Astrocyte (in vitro differentiated cells and primary cell): Measurements from ENCODE around the gene WNT11. TPM values are rescaled to one million over a fixed set of nuclear protein-coding genes. Genes with fewer than 3 reads are reported as not detected.

Source experiments
- DNase-seq: peaks from one replicate; pipeline ENCODE4 v3.0.0-alpha.2; 2010; ENCODE audit warnings: low read depth
- FAIRE-seq: peaks from 2 replicates; lab custom pipeline; 2011; peaks lifted over from hg19 to GRCh38; lab: Jason Lieb, UNC
- H2AFZ ChIP-seq: 2 replicates; pipeline ENCODE4 v1.6.0; 2012; ENCODE audit warnings: low read depth, low read length, inconsistent platforms
- H3K27ac ChIP-seq: 2 replicates; pipeline ENCODE4 v1.5.1; 2011; ENCODE audit warnings: low read depth, low read length, inconsistent platforms
- H3K27me3 ChIP-seq: 2 replicates; pipeline ENCODE4 v1.6.0; 2011; ENCODE audit warnings: low read length, inconsistent platforms; ENCODE audit not compliant: insufficient read depth
- H3K36me3 ChIP-seq: 2 replicates; pipeline ENCODE4 v1.5.1; 2011; ENCODE audit warnings: low read length, inconsistent platforms; ENCODE audit not compliant: insufficient read depth
- H3K4me1 ChIP-seq: 2 replicates; pipeline ENCODE4 v1.5.1; 2011; ENCODE audit warnings: low read length, inconsistent platforms; ENCODE audit not compliant: insufficient read depth
- H3K4me2 ChIP-seq: 2 replicates; pipeline ENCODE4 v1.6.0; 2012; ENCODE audit warnings: low read length, inconsistent platforms
- H3K4me3 ChIP-seq: 2 replicates; pipeline ENCODE4 v1.5.1; 2011; ENCODE audit warnings: low read depth, mild to moderate bottlenecking, low read length, inconsistent platforms; ENCODE audit not compliant: insufficient read depth
- H3K79me2 ChIP-seq: 2 replicates; pipeline ENCODE4 v1.6.0; 2012; ENCODE audit warnings: mild to moderate bottlenecking, low read length, inconsistent platforms; ENCODE audit not compliant: insufficient read depth
- H3K9ac ChIP-seq: 2 replicates; pipeline ENCODE4 v1.6.0; 2012; ENCODE audit warnings: mild to moderate bottlenecking, low read length, inconsistent platforms
- H3K9me3 ChIP-seq: 2 replicates; pipeline ENCODE4 v1.5.1; 2012; ENCODE audit warnings: low read depth, mild to moderate bottlenecking, low read length, inconsistent platforms; ENCODE audit not compliant: insufficient read depth
- H4K20me1 ChIP-seq: 2 replicates; pipeline ENCODE4 v1.6.0; 2012; ENCODE audit warnings: low read length, inconsistent platforms; ENCODE audit not compliant: insufficient read depth
- H3K27ac Mint-ChIP-seq: one replicate; pipeline ENCODE4 v1.8.0; 2021; ENCODE audit warnings: mild to moderate bottlenecking, mixed read lengths; ENCODE audit not compliant: unreplicated experiment
- H3K27me3 Mint-ChIP-seq: one replicate; pipeline ENCODE4 v1.8.0; 2021; ENCODE audit warnings: low read depth, mixed read lengths; ENCODE audit not compliant: unreplicated experiment
- H3K36me3 Mint-ChIP-seq: one replicate; pipeline ENCODE4 v1.8.0; 2021; ENCODE audit warnings: low read depth, mixed read lengths; ENCODE audit not compliant: unreplicated experiment
- H3K4me1 Mint-ChIP-seq: one replicate; pipeline ENCODE4 v1.8.0; 2021; ENCODE audit warnings: low read depth, mixed read lengths; ENCODE audit not compliant: unreplicated experiment
- H3K4me3 Mint-ChIP-seq: one replicate; pipeline ENCODE4 v1.8.0; 2021; ENCODE audit warnings: mild to moderate bottlenecking, moderate library complexity, mixed read lengths; ENCODE audit not compliant: unreplicated experiment
- H3K9me3 Mint-ChIP-seq: one replicate; pipeline ENCODE4 v1.8.0; 2021; ENCODE audit warnings: mild to moderate bottlenecking, mixed read lengths; ENCODE audit not compliant: unreplicated experiment
- EZH2 ChIP-seq: IDR thresholded peaks from 2 replicates; pipeline ENCODE4 v1.6.1; 2012; ENCODE audit warnings: mild to moderate bottlenecking, low read length, inconsistent platforms; ENCODE audit not compliant: insufficient read depth
- total RNA-seq: library from RNA; stranded (reverse); gene quantifications from 2 replicates; pipeline ENCODE4 v1.2.1, GENCODE V29; 2021
- TF ChIP-seq, protein P1 (sequence below): IDR thresholded peaks from 2 replicates; pipeline ENCODE4 v1.5.1; 2011; ENCODE audit warnings: low read depth, mild to moderate bottlenecking, inconsistent platforms, low read length, moderate library complexity; ENCODE audit not compliant: insufficient read depth

Gene WNT11
- total RNA-seq, 1 donor from 2014 or later, result 1.3 TPM

DNA sequence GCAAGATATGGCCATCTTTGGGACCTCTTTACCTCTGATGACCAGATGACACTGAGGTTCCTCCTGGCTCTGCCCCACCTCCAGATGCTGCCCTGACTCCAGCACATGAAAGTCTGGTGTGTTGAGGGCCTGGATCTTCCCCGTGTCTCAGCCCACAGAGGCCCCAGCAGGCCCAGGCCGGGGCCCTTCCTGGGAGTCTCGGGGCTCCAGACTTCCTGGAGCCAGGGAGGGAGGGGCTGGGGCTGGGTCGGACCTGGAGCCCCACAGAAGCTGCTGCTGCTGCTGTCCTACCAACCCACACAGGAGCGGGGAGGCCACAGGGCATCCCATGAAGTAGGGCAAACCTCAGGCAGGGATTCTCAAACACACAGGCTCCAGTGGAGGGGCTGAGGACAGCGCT lies 32.2 kb upstream of the WNT11 start:
- no peak overlapping the region for H3K4me3 Mint-ChIP-seq
- Histone ChIP-seq H3K27me3 (peaks cover 13% of the 10 kb centered on the region), H3K4me2 (no peak overlapping the region), H3K9ac (no peak overlapping the region), H3K4me3 (no peak overlapping the region), H3K79me2 (no peaks in the 10 kb centered on the region), H3K9me3 (no peaks in the 10 kb centered on the region), H3K36me3 (no peaks in the 10 kb centered on the region), H3K27ac (no peak overlapping the region), H3K4me1 (peaks cover 12% of the 10 kb centered on the region), H2AFZ (no peak overlapping the region), H4K20me1 (no peaks in the 10 kb centered on the region)
- H3K9me3 Mint-ChIP-seq, result no peaks in the 10 kb centered on the region
- no peak for FAIRE-seq
- peaks cover 1% of the 10 kb centered on the region for H3K4me1 Mint-ChIP-seq
- TF ChIP-seq, protein P1, sequence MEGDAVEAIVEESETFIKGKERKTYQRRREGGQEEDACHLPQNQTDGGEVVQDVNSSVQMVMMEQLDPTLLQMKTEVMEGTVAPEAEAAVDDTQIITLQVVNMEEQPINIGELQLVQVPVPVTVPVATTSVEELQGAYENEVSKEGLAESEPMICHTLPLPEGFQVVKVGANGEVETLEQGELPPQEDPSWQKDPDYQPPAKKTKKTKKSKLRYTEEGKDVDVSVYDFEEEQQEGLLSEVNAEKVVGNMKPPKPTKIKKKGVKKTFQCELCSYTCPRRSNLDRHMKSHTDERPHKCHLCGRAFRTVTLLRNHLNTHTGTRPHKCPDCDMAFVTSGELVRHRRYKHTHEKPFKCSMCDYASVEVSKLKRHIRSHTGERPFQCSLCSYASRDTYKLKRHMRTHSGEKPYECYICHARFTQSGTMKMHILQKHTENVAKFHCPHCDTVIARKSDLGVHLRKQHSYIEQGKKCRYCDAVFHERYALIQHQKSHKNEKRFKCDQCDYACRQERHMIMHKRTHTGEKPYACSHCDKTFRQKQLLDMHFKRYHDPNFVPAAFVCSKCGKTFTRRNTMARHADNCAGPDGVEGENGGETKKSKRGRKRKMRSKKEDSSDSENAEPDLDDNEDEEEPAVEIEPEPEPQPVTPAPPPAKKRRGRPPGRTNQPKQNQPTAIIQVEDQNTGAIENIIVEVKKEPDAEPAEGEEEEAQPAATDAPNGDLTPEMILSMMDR, result no peak
- TF ChIP-seq EZH2, result no peak
- H3K27ac Mint-ChIP-seq, result no peak overlapping the region
- H3K27me3 Mint-ChIP-seq, result peaks cover 30% of the 10 kb centered on the region
- DNase-seq, result no peak
- no peaks in the 10 kb centered on the region for H3K36me3 Mint-ChIP-seq

DNA sequence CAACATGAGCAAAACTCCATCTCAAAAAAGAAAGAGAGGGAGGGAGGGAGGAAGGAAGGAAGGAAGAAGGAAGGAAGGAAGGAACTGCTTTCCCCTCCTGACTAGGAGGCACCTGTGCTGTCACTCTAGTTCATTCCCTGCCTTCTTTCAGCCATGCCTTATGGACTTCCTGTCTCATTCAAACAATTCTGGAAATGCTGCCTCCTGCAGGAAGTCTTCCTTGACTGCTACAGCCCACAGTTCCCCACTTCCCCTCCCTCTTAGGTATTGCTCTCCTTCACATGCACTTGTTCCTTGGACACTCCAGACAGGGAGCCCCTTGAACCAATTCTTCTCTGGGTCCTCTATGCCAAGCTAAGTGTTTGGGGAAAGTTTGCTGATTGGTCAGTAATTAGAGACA lies 31.6 kb upstream of the WNT11 start:
- DNase-seq, result no peak
- TF ChIP-seq, protein P1, result no peak
- TF ChIP-seq EZH2, result no peak
- Histone ChIP-seq H3K27ac (no peak overlapping the region), H3K4me1 (peaks cover 12% of the 10 kb centered on the region), H3K9ac (no peak overlapping the region), H2AFZ (no peak overlapping the region), H3K4me2 (no peak overlapping the region), H3K36me3 (no peaks in the 10 kb centered on the region), H3K4me3 (no peak overlapping the region), H3K9me3 (no peaks in the 10 kb centered on the region), H3K27me3 (peaks cover 9% of the 10 kb centered on the region), H4K20me1 (no peaks in the 10 kb centered on the region), H3K79me2 (no peaks in the 10 kb centered on the region)
- no peak overlapping the region for H3K4me3 Mint-ChIP-seq
- FAIRE-seq, result no peak
- H3K9me3 Mint-ChIP-seq, result no peaks in the 10 kb centered on the region
- H3K27me3 Mint-ChIP-seq, result peaks cover 25% of the 10 kb centered on the region
- peak overlapping the region; percentile 36 for H3K27ac Mint-ChIP-seq
- H3K36me3 Mint-ChIP-seq, result no peaks in the 10 kb centered on the region
- peaks cover 1% of the 10 kb centered on the region for H3K4me1 Mint-ChIP-seq

GRCh38 chr11:76237000-76237649 lies 30.8 kb upstream of the WNT11 start:
- Histone ChIP-seq H3K4me1 (peaks cover 12% of the 10 kb centered on the region), H3K9ac (no peak overlapping the region), H3K27ac (no peak overlapping the region), H4K20me1 (no peaks in the 10 kb centered on the region), H3K79me2 (no peaks in the 10 kb centered on the region), H3K36me3 (no peaks in the 10 kb centered on the region), H3K27me3 (peaks cover 4% of the 10 kb centered on the region), H3K4me2 (peak overlapping the region; percentile 91), H2AFZ (no peak overlapping the region), H3K9me3 (no peaks in the 10 kb centered on the region), H3K4me3 (peak overlapping the region; percentile 86)
- Mint-ChIP-seq H3K27me3 (peaks cover 17% of the 10 kb centered on the region), H3K4me1 (peaks cover 1% of the 10 kb centered on the region), H3K27ac (no peak overlapping the region), H3K9me3 (no peaks in the 10 kb centered on the region), H3K4me3 (peak overlapping the region; percentile 97), H3K36me3 (no peaks in the 10 kb centered on the region)
- DNase-seq (no peak), FAIRE-seq (no peak)
- TF ChIP-seq EZH2, result no peak
- TF ChIP-seq, protein P1, result no peak
